Naive B cell (primary cell): ENCODE results near the gene FABP7. TPM values are rescaled to one million over a fixed set of nuclear protein-coding genes. Genes with fewer than 3 reads are reported as not detected.
"Not testable (repeated sequence)": the region's sequence is repeated elsewhere in the genome, so short reads cannot be mapped to it uniquely, and the experiment has no call there.

Experiments used
- ATAC-seq, 2 donors: fragments of 150-1000 bp; cut with Tn5 transposase; 2 replicates each; pipeline ENCODE4 v1.10.0; 2021; ENCODE audit warnings: low read depth in 2 of 2, mild to moderate bottlenecking in 2 of 2, moderate library complexity in 2 of 2
- DNase-seq: peaks from one replicate; pipeline ENCODE4 v3.0.0; 2022
- H3K27ac Mint-ChIP-seq, 6 donors: one replicate each; pipeline ENCODE4 v1.8.0; 2020 to 2022; ENCODE audit warnings: mild to moderate bottlenecking in 6 of 6, mixed read lengths in 6 of 6, moderate library complexity in 5 of 6, inconsistent platforms in 2 of 6
- H3K27me3 Mint-ChIP-seq, 3 donors: one replicate each; pipeline ENCODE4 v1.8.0; 2021 to 2022; ENCODE audit warnings: mixed read lengths in 3 of 3, mild to moderate bottlenecking in 1 of 3
- H3K36me3 Mint-ChIP-seq, 2 donors: one replicate each; pipeline ENCODE4 v1.8.0; 2020 to 2022; ENCODE audit warnings: mixed read lengths in 2 of 2, inconsistent platforms in 1 of 2, mild to moderate bottlenecking in 1 of 2
- H3K4me1 Mint-ChIP-seq, 3 donors: one replicate each; pipeline ENCODE4 v1.8.0; 2020 to 2022; ENCODE audit warnings: mixed read lengths in 3 of 3, inconsistent platforms in 1 of 3, mild to moderate bottlenecking in 1 of 3, moderate library complexity in 1 of 3
- H3K4me3 Mint-ChIP-seq, 8 donors: one replicate each; pipeline ENCODE4 v1.8.0; 2020 to 2022; ENCODE audit warnings: mild to moderate bottlenecking in 8 of 8, mixed read lengths in 8 of 8, moderate library complexity in 8 of 8, inconsistent platforms in 2 of 8
- H3K9me3 Mint-ChIP-seq, 7 donors: one replicate each; pipeline ENCODE4 v1.8.0; 2020 to 2022; ENCODE audit warnings: mixed read lengths in 7 of 7, mild to moderate bottlenecking in 5 of 7, inconsistent platforms in 2 of 7, moderate library complexity in 1 of 7
- polyA plus RNA-seq, 6 donors: library from polyadenylated mRNA; unstranded; fragments of 300-500 nt; fragmentation: Illumina TruSeq; gene quantifications; one replicate each; pipeline ENCODE4 v1.2.3, GENCODE V29; 2021; ENCODE audit warnings: low read depth in 6 of 6

FABP7 gene
- polyA plus RNA-seq, result not detected

GRCh38 chr6:122779667-122780066 is at the start of gene FABP7:
Gene FABP7 (plus strand): TSS chr6:122779716. CDS start chr6:122779795, 79 bp downstream.
- ATAC-seq (no peak), DNase-seq (no peak)
- H3K4me1 Mint-ChIP-seq, result no peaks in the 10 kb centered on the region
- H3K27ac Mint-ChIP-seq, result no peak within 1 kb of the TSS
- H3K9me3 Mint-ChIP-seq, result peaks cover 0 to 13% (median 4%) of the 10 kb centered on the region in 7 donors
- H3K4me3 Mint-ChIP-seq, result no peak within 1 kb of the TSS
- H3K27me3 Mint-ChIP-seq, result peaks cover 7 to 20% (median 14%) of the 10 kb centered on the region in 3 donors
- H3K36me3 Mint-ChIP-seq, result no peaks in the 10 kb centered on the region

GRCh38 chr6:122730334-122730733 is 49.2 kb upstream of the FABP7 start:
- Mint-ChIP-seq H3K9me3 (no peaks in the 10 kb centered on the region), H3K27me3 (peaks cover 0 to 11% (median 5%) of the 10 kb centered on the region in 3 donors), H3K36me3 (no peaks in the 10 kb centered on the region), H3K27ac (no peak overlapping the region), H3K4me1 (no peaks in the 10 kb centered on the region), H3K4me3 (no peak overlapping the region)
- DNase-seq (no peak), ATAC-seq (no peak)

DNA sequence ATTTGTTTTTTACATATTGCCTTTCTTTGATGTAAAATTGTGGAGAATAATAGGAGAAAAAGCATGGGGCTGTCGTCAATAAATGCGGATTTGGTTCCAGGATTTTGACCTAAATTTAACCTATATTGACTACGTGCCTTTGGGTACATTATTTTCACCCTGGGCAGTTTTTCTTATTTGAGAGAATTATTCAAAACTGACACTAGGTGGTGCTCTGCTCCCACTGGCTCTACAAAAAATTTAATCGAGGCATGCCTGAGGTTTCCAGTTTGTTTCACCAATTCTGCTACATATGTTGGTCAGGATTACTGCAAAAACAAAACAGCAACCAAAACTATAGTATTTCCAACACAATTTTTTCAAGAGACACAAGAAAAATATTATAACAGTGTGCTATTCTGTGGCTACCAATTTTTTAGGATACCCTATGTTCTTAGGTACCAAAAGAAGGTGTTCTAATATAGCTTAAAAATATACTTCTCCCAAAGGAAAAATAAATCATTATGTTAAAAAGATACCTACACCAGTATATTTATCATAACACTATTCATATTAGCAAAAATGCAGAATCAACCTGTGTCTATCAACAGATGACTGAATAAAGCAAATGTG is 48.6 kb upstream of the FABP7 start:
- ATAC-seq, result no peak
- Mint-ChIP-seq H3K4me3 (no peak overlapping the region), H3K9me3 (no peaks in the 10 kb centered on the region), H3K36me3 (no peaks in the 10 kb centered on the region), H3K27me3 (peaks cover 0 to 11% (median 5%) of the 10 kb centered on the region in 3 donors), H3K4me1 (no peaks in the 10 kb centered on the region), H3K27ac (no peak overlapping the region)
- DNase-seq, result no peak

GRCh38 chr6:122733259-122733658 is 46.3 kb upstream of the FABP7 start:
- Mint-ChIP-seq H3K9me3 (no peaks in the 10 kb centered on the region), H3K36me3 (no peaks in the 10 kb centered on the region), H3K27me3 (peaks cover 0 to 11% (median 0%) of the 10 kb centered on the region in 3 donors), H3K27ac (peak overlapping the region in 1 of 6 donors; percentile 64), H3K4me1 (no peaks in the 10 kb centered on the region), H3K4me3 (no peak overlapping the region)
- DNase-seq (no peak), ATAC-seq (no peak)

- H3K27me3 Mint-ChIP-seq, result peaks cover 0 to 11% (median 0%) of the 10 kb centered on the region in 3 donors
- no peaks in the 10 kb centered on the region for H3K4me1 Mint-ChIP-seq
- DNase-seq (no peak), ATAC-seq (no peak)
- H3K27ac Mint-ChIP-seq, result no peak overlapping the region
- H3K36me3 Mint-ChIP-seq, result no peaks in the 10 kb centered on the region
- no peak overlapping the region for H3K4me3 Mint-ChIP-seq
- no peaks in the 10 kb centered on the region for H3K9me3 Mint-ChIP-seq
Observed at GRCh38 chr6:122734529-122735395, 44.8 kb upstream of the FABP7 start.

GRCh38 chr6:122735582-122735981 is 43.9 kb upstream of the FABP7 start:
- DNase-seq, result no peak
- Mint-ChIP-seq H3K9me3 (no peaks in the 10 kb centered on the region), H3K4me1 (no peaks in the 10 kb centered on the region), H3K36me3 (no peaks in the 10 kb centered on the region), H3K4me3 (no peak overlapping the region), H3K27ac (no peak overlapping the region), H3K27me3 (peaks cover 0 to 11% (median 0%) of the 10 kb centered on the region in 3 donors)
- no peak for ATAC-seq

GRCh38 chr6:122736163-122736562 is 43.4 kb upstream of the FABP7 start:
- Mint-ChIP-seq H3K4me3 (no peak overlapping the region), H3K4me1 (no peaks in the 10 kb centered on the region), H3K36me3 (no peaks in the 10 kb centered on the region), H3K27me3 (peaks cover 0 to 11% (median 0%) of the 10 kb centered on the region in 3 donors), H3K9me3 (no peaks in the 10 kb centered on the region), H3K27ac (peak overlapping the region in 1 of 6 donors; percentile 56)
- DNase-seq (no peak), ATAC-seq (no peak)

DNA sequence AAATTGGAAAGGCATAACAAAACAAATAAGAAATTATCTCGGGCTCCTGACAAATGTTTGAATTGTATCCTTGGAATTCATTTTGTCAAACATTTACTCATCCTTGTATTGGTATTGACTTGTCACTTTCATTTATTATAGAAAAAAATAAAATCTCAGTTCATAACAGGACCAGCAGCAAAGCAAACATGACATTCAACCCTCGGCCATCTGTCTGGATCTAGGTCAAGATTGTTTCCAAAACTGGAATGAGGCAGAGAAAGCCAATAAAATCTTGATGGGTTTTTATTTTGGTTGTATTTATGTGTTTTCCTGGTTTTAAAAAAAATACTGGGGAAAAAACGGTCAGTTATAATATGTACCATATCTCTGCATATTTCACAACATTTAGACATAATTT is 42.9 kb upstream of the FABP7 start:
- H3K4me3 Mint-ChIP-seq, result no peak overlapping the region
- peaks cover 0 to 11% (median 0%) of the 10 kb centered on the region in 3 donors for H3K27me3 Mint-ChIP-seq
- H3K36me3 Mint-ChIP-seq, result no peaks in the 10 kb centered on the region
- ATAC-seq, result no peak
- no peak overlapping the region for H3K27ac Mint-ChIP-seq
- no peaks in the 10 kb centered on the region for H3K9me3 Mint-ChIP-seq
- DNase-seq, result no peak
- H3K4me1 Mint-ChIP-seq, result no peaks in the 10 kb centered on the region

GRCh38 chr6:122740091-122740490 is 39.4 kb upstream of the FABP7 start:
- Mint-ChIP-seq H3K9me3 (peaks cover 0 to 2% (median 0%) of the 10 kb centered on the region in 7 donors), H3K4me3 (peak overlapping the region in 1 of 8 donors; percentile 57), H3K36me3 (no peaks in the 10 kb centered on the region), H3K27me3 (peaks cover 0 to 5% (median 0%) of the 10 kb centered on the region in 3 donors), H3K27ac (no peak overlapping the region), H3K4me1 (no peaks in the 10 kb centered on the region)
- ATAC-seq, result no peak
- no peak for DNase-seq

DNA sequence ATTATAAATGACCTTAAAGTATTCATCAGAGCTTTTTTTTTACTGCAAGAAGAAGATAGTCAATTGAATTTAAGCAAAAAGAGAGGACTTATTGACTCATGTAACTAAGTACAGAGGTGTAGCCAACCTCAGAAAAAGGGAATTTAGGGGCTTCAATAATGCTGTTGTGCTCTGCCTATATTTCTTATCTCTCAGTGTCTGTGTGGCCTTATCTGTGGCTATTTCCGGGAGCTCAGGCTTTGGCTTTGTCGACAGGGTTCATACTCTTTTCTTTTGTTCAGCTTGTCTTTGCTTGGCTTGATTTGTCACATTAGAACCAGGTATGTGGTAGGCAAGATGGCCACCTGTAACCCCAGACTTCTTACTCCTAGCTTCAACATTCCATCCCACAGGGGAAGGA is 38.6 kb upstream of the FABP7 start:
- ATAC-seq (no peak), DNase-seq (no peak)
- H3K9me3 Mint-ChIP-seq, result peaks cover 0 to 2% (median 0%) of the 10 kb centered on the region in 7 donors
- no peak overlapping the region for H3K27ac Mint-ChIP-seq
- H3K4me3 Mint-ChIP-seq, result no peak overlapping the region
- H3K36me3 Mint-ChIP-seq, result no peaks in the 10 kb centered on the region
- H3K4me1 Mint-ChIP-seq, result no peaks in the 10 kb centered on the region
- H3K27me3 Mint-ChIP-seq, result peaks cover 0 to 5% (median 0%) of the 10 kb centered on the region in 3 donors

GRCh38 chr6:122744247-122744646 is 35.3 kb upstream of the FABP7 start:
- peaks cover 0 to 13% (median 6%) of the 10 kb centered on the region in 3 donors for H3K4me1 Mint-ChIP-seq
- ATAC-seq, DNase-seq, H3K27me3 Mint-ChIP-seq, H3K27ac Mint-ChIP-seq, H3K36me3 Mint-ChIP-seq, H3K4me3 Mint-ChIP-seq: not testable (repeated sequence)
- peaks cover 0 to 22% (median 6%) of the 10 kb centered on the region in 7 donors for H3K9me3 Mint-ChIP-seq

GRCh38 chr6:122744856-122745255 is 34.7 kb upstream of the FABP7 start:
- not testable (repeated sequence) for H3K4me3 Mint-ChIP-seq, H3K27me3 Mint-ChIP-seq, H3K36me3 Mint-ChIP-seq, H3K27ac Mint-ChIP-seq, ATAC-seq, DNase-seq
- peaks cover 0 to 27% (median 6%) of the 10 kb centered on the region in 7 donors for H3K9me3 Mint-ChIP-seq
- peaks cover 0 to 13% (median 6%) of the 10 kb centered on the region in 3 donors for H3K4me1 Mint-ChIP-seq

- H3K4me1 Mint-ChIP-seq, result peaks cover 2 to 20% (median 13%) of the 10 kb centered on the region in 3 donors
- H3K9me3 Mint-ChIP-seq, result peaks cover 0 to 27% (median 6%) of the 10 kb centered on the region in 7 donors
- ATAC-seq (no peak), DNase-seq (no peak)
- H3K27me3 Mint-ChIP-seq, result peaks cover 0 to 5% (median 0%) of the 10 kb centered on the region in 3 donors
- H3K36me3 Mint-ChIP-seq, result no peaks in the 10 kb centered on the region
- H3K4me3 Mint-ChIP-seq, result no peak overlapping the region
- no peak overlapping the region for H3K27ac Mint-ChIP-seq
Observed at GRCh38 chr6:122746688-122747087, 32.8 kb upstream of the FABP7 start.

GRCh38 chr6:122747573-122747972 is 31.9 kb upstream of the FABP7 start:
- Mint-ChIP-seq H3K27me3 (no peaks in the 10 kb centered on the region), H3K27ac (peak overlapping the region in 1 of 6 donors; percentile 28), H3K9me3 (peaks cover 0 to 27% (median 6%) of the 10 kb centered on the region in 7 donors), H3K4me3 (no peak overlapping the region), H3K4me1 (peaks cover 4 to 22% (median 20%) of the 10 kb centered on the region in 3 donors), H3K36me3 (no peaks in the 10 kb centered on the region)
- DNase-seq (no peak), ATAC-seq (no peak)
